Loucy (cell line): ENCODE data around the gene NDUFB8.

Experiments used
- EZH2phosphoT487 ChIP-seq: fragments of 200-600 bp; IDR thresholded peaks from 2 replicates; pipeline ENCODE4 v1.6.1; 2018; ENCODE audit warnings: antibody characterized with exemption, mild to moderate bottlenecking, moderate library complexity, borderline replicate concordance
- TF ChIP-seq, protein P1 (sequence below): fragments of 200-600 bp; sonication (generic); conservative IDR thresholded peaks from 2 replicates; pipeline ENCODE4 v1.5.1; 2014; ENCODE audit warnings: mild to moderate bottlenecking, antibody characterized with exemption, low read length

DNA sequence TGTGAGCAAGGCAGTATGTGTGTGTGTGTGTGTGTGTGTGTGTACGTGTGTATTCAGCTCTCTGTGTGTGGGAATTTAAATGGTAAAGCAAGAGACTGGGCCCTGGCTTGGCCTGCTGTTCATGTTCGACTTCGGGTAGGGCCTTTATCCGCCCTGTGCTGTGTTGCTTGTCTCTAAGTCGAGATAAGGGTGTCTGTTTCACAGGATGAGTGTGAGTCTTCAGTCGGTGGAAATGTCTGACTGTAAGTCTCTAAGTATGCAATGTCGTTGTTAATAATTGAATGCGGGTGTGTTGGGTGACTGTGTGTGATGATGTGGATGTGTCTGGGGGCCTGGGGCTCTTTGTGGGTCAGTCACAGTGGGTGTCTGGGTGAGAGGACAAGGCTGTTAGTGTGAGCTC is 40.8 kb upstream of the NDUFB8 start:
- TF ChIP-seq, protein P1, sequence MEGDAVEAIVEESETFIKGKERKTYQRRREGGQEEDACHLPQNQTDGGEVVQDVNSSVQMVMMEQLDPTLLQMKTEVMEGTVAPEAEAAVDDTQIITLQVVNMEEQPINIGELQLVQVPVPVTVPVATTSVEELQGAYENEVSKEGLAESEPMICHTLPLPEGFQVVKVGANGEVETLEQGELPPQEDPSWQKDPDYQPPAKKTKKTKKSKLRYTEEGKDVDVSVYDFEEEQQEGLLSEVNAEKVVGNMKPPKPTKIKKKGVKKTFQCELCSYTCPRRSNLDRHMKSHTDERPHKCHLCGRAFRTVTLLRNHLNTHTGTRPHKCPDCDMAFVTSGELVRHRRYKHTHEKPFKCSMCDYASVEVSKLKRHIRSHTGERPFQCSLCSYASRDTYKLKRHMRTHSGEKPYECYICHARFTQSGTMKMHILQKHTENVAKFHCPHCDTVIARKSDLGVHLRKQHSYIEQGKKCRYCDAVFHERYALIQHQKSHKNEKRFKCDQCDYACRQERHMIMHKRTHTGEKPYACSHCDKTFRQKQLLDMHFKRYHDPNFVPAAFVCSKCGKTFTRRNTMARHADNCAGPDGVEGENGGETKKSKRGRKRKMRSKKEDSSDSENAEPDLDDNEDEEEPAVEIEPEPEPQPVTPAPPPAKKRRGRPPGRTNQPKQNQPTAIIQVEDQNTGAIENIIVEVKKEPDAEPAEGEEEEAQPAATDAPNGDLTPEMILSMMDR: no peak
- no peak for TF ChIP-seq EZH2phosphoT487
